Fibroblast of skin of back (primary cell): Measurements from ENCODE around the gene MEAK7.

Source experiments
- DNase-seq: peaks from one replicate; pipeline ENCODE4 v3.0.0-alpha.2; 2013

The MEAK7 gene

DNA sequence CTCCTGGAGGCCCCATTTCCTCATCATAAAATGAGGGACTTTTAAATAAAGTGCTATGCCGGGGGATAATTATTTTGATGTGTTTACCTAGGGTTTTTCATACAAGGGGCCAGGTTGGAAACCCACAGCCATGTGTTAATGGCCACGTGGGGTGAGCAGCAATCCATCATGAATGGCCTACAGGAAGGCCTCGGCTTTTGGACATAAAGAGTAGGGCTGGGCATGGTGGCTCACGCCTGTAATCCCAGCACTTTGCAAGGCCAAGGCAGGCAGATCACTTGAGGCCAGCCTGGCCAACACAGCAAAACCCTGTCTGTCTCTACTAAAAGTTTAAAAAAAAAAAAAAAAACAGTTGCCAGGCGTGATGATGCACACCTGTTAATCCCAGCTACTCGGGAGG lies 40.3 kb downstream of the MEAK7 start:
- DNase-seq: no peak

DNA sequence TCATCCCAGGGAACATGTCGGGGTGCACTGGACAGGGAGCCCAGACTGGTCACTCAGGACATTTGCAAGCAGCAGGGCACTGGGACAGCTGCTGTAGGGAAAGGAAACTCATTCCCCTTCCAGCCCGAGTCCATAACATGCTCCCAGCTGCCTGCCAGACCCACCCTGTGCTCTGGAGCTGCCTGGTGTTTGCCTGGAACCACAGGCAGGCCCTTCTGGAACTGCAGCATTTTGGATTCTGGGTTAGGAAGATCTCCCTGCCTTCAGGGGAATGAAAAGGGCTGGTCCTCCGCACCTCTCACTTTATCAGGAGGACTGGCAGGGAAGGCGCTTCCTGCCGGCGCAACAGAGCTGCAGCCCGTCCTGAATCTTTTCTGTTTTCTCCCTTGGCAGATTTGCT lies 41.2 kb downstream of the MEAK7 start:
- DNase-seq: no peak

DNA sequence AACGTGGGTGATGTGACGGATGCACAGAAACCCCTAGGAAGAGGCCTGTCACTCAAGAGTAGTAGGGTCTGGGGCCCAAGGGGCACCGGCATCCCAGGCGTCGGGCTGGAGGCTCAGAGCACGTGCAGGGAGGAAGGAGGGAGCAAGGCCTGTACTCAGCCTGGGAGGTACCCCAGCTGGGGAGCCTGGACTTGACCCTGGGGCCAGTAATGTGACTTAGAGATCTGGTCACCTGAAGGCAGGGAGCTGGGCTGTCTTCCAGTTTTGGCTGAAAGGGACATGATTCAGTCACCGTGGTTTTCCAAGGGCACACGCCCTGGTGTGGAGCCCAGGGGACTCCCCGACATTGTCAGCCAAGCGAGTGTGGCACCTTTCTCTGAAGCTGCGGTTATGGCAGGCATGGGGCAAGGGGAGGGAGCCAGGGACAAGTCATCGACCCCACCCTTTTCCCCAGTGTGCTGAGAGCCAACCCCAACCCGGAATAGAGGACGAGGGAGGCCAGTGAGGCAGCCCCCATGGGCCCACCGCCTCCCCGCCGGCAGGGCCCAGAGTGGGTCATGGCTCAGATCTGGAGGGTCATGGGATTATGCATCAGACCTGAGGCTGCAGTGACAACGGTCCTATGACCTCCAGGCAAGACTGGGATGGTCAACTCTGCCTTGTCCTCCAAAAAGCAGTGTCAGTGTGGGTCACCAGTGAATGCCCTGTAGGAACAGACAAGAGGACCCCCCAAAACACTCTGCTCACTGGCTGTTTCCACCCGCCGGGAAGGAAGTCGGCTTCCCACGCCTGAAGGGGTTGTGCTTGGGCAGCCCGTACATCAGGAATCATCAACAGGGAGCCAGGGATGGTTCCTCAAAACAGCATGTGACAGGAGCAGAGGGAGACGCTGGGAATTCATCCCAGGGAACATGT lies 41.9 kb downstream of the MEAK7 start:
- DNase-seq: no peak

- DNase-seq: no peak
These were observed 42.8 kb downstream of the MEAK7 start for GRCh38 chr16:84461413-84462295.

DNA sequence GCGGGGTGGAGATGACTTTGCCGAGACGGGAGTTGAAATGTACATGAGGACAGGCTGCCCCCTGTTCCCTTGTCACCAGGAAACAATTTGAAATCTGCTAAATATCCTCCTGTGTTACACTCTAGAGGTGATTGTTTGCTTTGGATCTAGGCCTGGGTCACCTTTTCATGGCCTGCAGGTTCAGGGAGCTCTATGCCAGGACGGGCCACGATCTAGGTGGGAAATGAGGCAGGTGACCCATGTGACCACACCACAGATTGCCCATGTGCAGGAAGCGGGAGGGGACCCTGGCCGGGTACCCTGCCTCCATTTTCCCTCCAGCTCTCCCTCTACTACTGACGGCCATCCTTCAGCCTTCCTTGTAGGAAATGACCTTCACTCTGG lies 43.4 kb downstream of the MEAK7 start:
- no peak for DNase-seq

GRCh38 chr16:84460406-84461028 lies 43.9 kb downstream of the MEAK7 start:
- no peak for DNase-seq

DNA sequence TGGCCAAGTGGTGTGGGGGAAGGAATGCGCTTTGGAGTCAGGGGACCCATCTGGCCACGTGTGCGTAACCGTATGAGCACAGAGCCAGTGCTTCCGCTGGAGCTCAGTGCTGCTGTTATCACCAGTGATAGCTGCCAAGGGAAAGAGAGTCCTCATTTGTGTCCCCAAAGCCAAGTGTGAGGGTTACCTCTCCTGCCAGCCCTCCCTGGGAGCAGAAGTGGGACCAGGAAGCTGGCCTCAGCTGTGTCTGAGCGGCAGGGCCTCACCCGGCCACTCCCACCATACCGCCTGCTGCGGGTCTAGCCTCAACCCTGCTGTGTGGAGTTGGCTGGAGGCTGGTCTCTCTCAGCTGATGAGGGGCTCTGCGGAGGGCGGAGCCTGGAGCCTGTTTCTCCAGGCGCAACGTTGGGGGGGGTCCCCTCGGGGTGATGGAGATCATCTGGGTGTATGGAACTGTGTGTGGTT lies 44.5 kb downstream of the MEAK7 start:
- no peak for DNase-seq

DNA sequence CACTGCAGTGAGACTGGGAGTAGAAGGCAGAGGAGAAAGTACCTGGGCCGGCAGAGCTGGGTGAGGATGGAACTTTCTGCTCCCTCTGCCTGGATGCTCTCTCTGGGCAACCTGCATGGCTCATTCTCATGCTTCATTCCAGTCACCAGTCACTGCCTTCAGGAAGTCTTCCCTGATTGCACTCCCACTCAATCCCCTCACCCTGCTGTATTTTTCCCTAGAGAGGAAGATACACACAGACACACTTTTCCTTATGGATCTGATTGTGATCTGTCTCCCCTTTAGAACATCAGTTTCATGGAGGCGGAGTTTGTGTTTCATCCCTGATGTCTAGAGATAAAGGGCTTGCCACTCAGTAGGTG lies 44.9 kb downstream of the MEAK7 start:
- DNase-seq: no peak

GRCh38 chr16:84458606-84459532 lies 45.6 kb downstream of the MEAK7 start:
- no peak for DNase-seq

DNA sequence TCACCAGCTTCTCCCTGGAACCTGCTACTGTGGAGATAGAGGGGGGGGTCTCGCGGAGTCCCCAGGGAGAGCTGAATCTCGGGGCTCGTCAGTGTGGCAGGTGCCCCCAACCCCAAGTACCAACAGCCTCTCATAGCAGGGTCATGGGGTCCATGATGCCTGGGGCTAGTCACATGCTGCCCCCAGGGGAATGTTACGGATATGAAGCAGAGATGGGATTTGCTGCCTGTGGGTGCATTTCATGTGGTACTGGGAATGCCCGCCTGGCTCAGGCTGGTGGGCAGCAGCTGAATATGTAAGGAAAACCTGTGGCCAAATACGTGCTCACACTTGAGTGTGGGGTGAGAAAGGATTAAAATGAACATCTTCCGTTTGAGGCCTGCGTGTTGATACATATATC lies 49.4 kb downstream of the MEAK7 start:
- no peak for DNase-seq
